HepG2 (cell line): Measurements from ENCODE around the gene ANKRD40. TPM values are rescaled to one million over a fixed set of nuclear protein-coding genes. Genes with fewer than 3 reads are reported as not detected.

ENCODE experiments used
- ATAC-seq: fragments of 200-7000 bp; cut with Tn5 transposase; 3 replicates; pipeline ENCODE4 v1.9.1; 2020; ENCODE audit warnings: mild to moderate bottlenecking, moderate library complexity
- BruUV-seq: library from RNA; stranded (reverse); fragments of 400-500 nt; replicated peaks from 2 replicates; lab custom pipeline; 2021; lab: Mats Ljungman, UMichigan
- CTCF ChIA-PET: fragments of 300-600 bp; formaldehyde crosslinking; extraction: SDS; loops from one replicate; lab custom pipeline; 2021; ENCODE audit warnings: low total read pairs, inconsistent platforms, low intra/inter-chr PET ratio; lab: Yijun Ruan, JAX
- POLR2A ChIA-PET: fragments of 350-600 bp; sonication (Branson Sonifier 250); formaldehyde crosslinking; loops from one replicate; lab custom pipeline; 2020; ENCODE audit warnings: antibody characterized with exemption, inconsistent platforms; lab: Yijun Ruan, JAX
- DNase-seq: peaks from one replicate; pipeline ENCODE4 v3.0.0-alpha.2; 2015; ENCODE audit warnings: low spot score
- FAIRE-seq: peaks from 3 replicates; lab custom pipeline; 2011; peaks lifted over from hg19 to GRCh38; lab: Jason Lieb, UNC
- H2AFZ ChIP-seq: one replicate; pipeline ENCODE4 v1.6.1; 2011; ENCODE audit warnings: low read length, inconsistent platforms
- H3K27ac ChIP-seq: fragments of 300-600 bp; 3 replicates; pipeline ENCODE4 v1.8.0; 2011; ENCODE audit warnings: mixed run types, mild to moderate bottlenecking, mixed read lengths, low read length, inconsistent platforms; ENCODE audit not compliant: insufficient read depth; ENCODE audit errors: extremely low read length
- H3K27me3 ChIP-seq, 2 experiments: fragments of 200-600 bp in 1 of 2; 2 replicates in 1 of 2; 3 replicates in 1 of 2; pipeline versions ENCODE4 v1.6.0 to v1.8.0; 2011; ENCODE audit warnings: low read length in 2 of 2, mild to moderate bottlenecking in 2 of 2, moderate library complexity in 2 of 2, inconsistent platforms in 1 of 2; ENCODE audit not compliant: insufficient read depth in 2 of 2, control insufficient read depth in 1 of 2
- H3K36me3 ChIP-seq, 2 experiments: fragments of 200-600 bp in 1 of 2; replicated peaks in 1 of 2; 2 replicates in 1 of 2; 3 replicates in 1 of 2; pipeline versions ENCODE4 v1.5.1 to v1.8.0; 2011; ENCODE audit warnings: low read length in 2 of 2, inconsistent platforms in 1 of 2; ENCODE audit not compliant: insufficient read depth in 2 of 2, control insufficient read depth in 1 of 2
- H3K4me1 ChIP-seq: 2 replicates; pipeline ENCODE4 v1.5.1; 2012; ENCODE audit warnings: low read length, inconsistent platforms; ENCODE audit not compliant: insufficient read depth
- H3K4me2 ChIP-seq: 2 replicates; pipeline ENCODE4 v1.6.0; 2011; ENCODE audit warnings: low read depth, low read length, inconsistent platforms
- H3K4me3 ChIP-seq, 3 experiments: fragments of 200-600 bp in 1 of 3; sonication (generic), shearing (Covaris generic) in 1 of 3; replicated peaks in 1 of 3; 2 replicates each; pipeline ENCODE4 v1.5.1; 2011 to 2016; ENCODE audit warnings: low read length in 3 of 3, inconsistent platforms in 2 of 3, low read depth in 2 of 3, mild to moderate bottlenecking in 2 of 3, control low read depth in 1 of 3, mixed read lengths in 1 of 3; ENCODE audit not compliant: insufficient read depth in 1 of 3
- H3K79me2 ChIP-seq: one replicate; pipeline ENCODE4 v1.6.1; 2011; ENCODE audit warnings: low read length, inconsistent platforms; ENCODE audit not compliant: insufficient read depth
- H3K9ac ChIP-seq: 2 replicates; pipeline ENCODE4 v1.6.0; 2011; ENCODE audit warnings: mild to moderate bottlenecking, low read depth, low read length, inconsistent platforms; ENCODE audit not compliant: insufficient read depth
- H3K9me3 ChIP-seq: 2 replicates; pipeline ENCODE4 v1.5.1; 2012; ENCODE audit warnings: mild to moderate bottlenecking, low read length
- H4K20me1 ChIP-seq: 2 replicates; pipeline ENCODE4 v1.6.0; 2011; ENCODE audit warnings: inconsistent platforms, mild to moderate bottlenecking, low read length, moderate library complexity; ENCODE audit not compliant: insufficient read depth
- ADNP ChIP-seq: sonication (generic); formaldehyde crosslinking; IDR thresholded peaks from 2 replicates; pipeline ENCODE4 v1.4.0; 2020; ENCODE audit warnings: missing genetic modification reagents
- ASH2L ChIP-seq: fragments of 300-600, 200-600 bp; sonication (generic); IDR thresholded peaks from 2 replicates; pipeline ENCODE4 v1.7.0; 2017; ENCODE audit warnings: low read depth, mild to moderate bottlenecking, moderate library complexity, mixed read lengths, low read length; ENCODE audit not compliant: insufficient read length
- ATAD3A ChIP-seq: sonication (generic); formaldehyde crosslinking; IDR thresholded peaks from 2 replicates; pipeline ENCODE4 v1.4.0; 2020; ENCODE audit warnings: missing genetic modification reagents
- FLYWCH1 ChIP-seq: sonication (generic); formaldehyde crosslinking; IDR thresholded peaks from 2 replicates; pipeline ENCODE4 v1.8.1; 2023; ENCODE audit warnings: mild to moderate bottlenecking, missing genetic modification reagents
- HOXD1 ChIP-seq: sonication (generic); formaldehyde crosslinking; IDR thresholded peaks from 2 replicates; pipeline ENCODE4 v1.5.0; 2020; ENCODE audit warnings: missing genetic modification reagents
- MXI1 ChIP-seq: IDR thresholded peaks from 3 replicates; pipeline ENCODE4 v1.6.1; 2012; ENCODE audit warnings: low read depth, low read length, inconsistent platforms, borderline replicate concordance
- NRL ChIP-seq: sonication (generic); formaldehyde crosslinking; IDR thresholded peaks from 2 replicates; pipeline ENCODE4 v1.5.0; 2020; ENCODE audit warnings: missing genetic modification reagents, mild to moderate bottlenecking, moderate library complexity, borderline replicate concordance
- SOX5 ChIP-seq: IDR thresholded peaks from 2 replicates; pipeline ENCODE4 v1.6.1; 2016; ENCODE audit warnings: borderline replicate concordance
- TSC22D2 ChIP-seq: sonication (generic); formaldehyde crosslinking; IDR thresholded peaks from 2 replicates; pipeline ENCODE4 v1.5.1; 2020; ENCODE audit warnings: missing genetic modification reagents, mild to moderate bottlenecking, borderline replicate concordance
- ZNF124 ChIP-seq: sonication (generic); formaldehyde crosslinking; IDR thresholded peaks from 2 replicates; pipeline ENCODE4 v1.4.0; 2020; ENCODE audit warnings: missing genetic modification reagents
- ZNF136 ChIP-seq: sonication (generic); formaldehyde crosslinking; IDR thresholded peaks from 2 replicates; pipeline ENCODE4 v1.8.1; 2022; ENCODE audit warnings: low read depth, mild to moderate bottlenecking, moderate library complexity, missing genetic modification reagents
- ZNF589 ChIP-seq: sonication (generic); formaldehyde crosslinking; conservative IDR thresholded peaks from 2 replicates; pipeline ENCODE4 v1.8.0; 2022; ENCODE audit warnings: mild to moderate bottlenecking, moderate library complexity, missing genetic modification reagents
- ZNF629 ChIP-seq: sonication (generic); formaldehyde crosslinking; conservative IDR thresholded peaks from 2 replicates; pipeline ENCODE4 v1.5.0; 2020; ENCODE audit warnings: missing genetic modification reagents
- ZNF724P ChIP-seq: sonication (generic); formaldehyde crosslinking; IDR thresholded peaks from 2 replicates; pipeline ENCODE4 v1.8.0; 2022; ENCODE audit warnings: missing genetic modification reagents, borderline replicate concordance
- ZNF850 ChIP-seq: sonication (generic); formaldehyde crosslinking; conservative IDR thresholded peaks from 2 replicates; pipeline ENCODE4 v1.9.0; 2021; ENCODE audit warnings: mild to moderate bottlenecking, missing genetic modification reagents
- ZSCAN9 ChIP-seq: IDR thresholded peaks from 2 replicates; pipeline ENCODE4 v1.6.1; 2016; ENCODE audit warnings: borderline replicate concordance
- WGBS: methylation state at CpG from one replicate; pipeline ENCODE4 v1.1.6; 2017; ENCODE audit warnings: low lambda C conversion rate; 5-methylcytosine and 5-hydroxymethylcytosine counted together
- in situ Hi-C: cut with HindIII; loops from 2 replicates; pipeline ENCODE4 v1.10.0; 2017; ENCODE audit warnings: low pct_unique_long_range_greater_than_20kb; ENCODE audit not compliant: extremely low pct_ligation_motif_present
- intact Hi-C: fragments of 100-400 bp; cut with micrococcal nuclease; formaldehyde crosslinking; loops from one replicate; pipeline ENCODE4 v1.10.0; 2022; ENCODE audit not compliant: unreplicated experiment
- polyA plus RNA-seq, 8 experiments: library from polyadenylated mRNA; depleted of rRNA in 3 of 8; stranded (reverse) in 7 of 8; unstranded in 1 of 8; fragments of >200 nt; fragmentation: Illumina TruSeq in 4 of 8; extraction: Trizol in 4 of 8; gene quantifications; 2 replicates each; pipeline versions ENCODE4 v1.2.1 to v1.2.3, GENCODE V29; 2011 to 2016; ENCODE audit warnings: low read depth in 4 of 8, missing spikeins in 1 of 8, mixed read lengths in 1 of 8; ENCODE audit not compliant: insufficient read depth in 1 of 8
- total RNA-seq, 5 experiments: library from RNA; depleted of rRNA; stranded (reverse); fragments of >200 nt; fragmentation: Illumina TruSeq; extraction: Trizol; gene quantifications; 2 replicates each; pipeline ENCODE4 v1.2.3, GENCODE V29; 2016; ENCODE audit warnings: low read depth in 1 of 5
- TF ChIP-seq, protein P1 (sequence below): sonication (generic); formaldehyde crosslinking; conservative IDR thresholded peaks from 2 replicates; pipeline ENCODE4 v1.8.0; 2022; ENCODE audit warnings: low read depth, missing genetic modification reagents
- TF ChIP-seq, protein P2 (sequence below): sonication (generic); formaldehyde crosslinking; IDR thresholded peaks from 2 replicates; pipeline ENCODE4 v1.5.1; 2020; ENCODE audit warnings: missing genetic modification reagents, mild to moderate bottlenecking, borderline replicate concordance

The ANKRD40 gene
- total and polyA plus RNA-seq, 2 of the 13 experiments (the other 11 are each of a cell fraction or from before 2014, with no cell fraction given), result 35.0 to 46.4 TPM

DNA sequence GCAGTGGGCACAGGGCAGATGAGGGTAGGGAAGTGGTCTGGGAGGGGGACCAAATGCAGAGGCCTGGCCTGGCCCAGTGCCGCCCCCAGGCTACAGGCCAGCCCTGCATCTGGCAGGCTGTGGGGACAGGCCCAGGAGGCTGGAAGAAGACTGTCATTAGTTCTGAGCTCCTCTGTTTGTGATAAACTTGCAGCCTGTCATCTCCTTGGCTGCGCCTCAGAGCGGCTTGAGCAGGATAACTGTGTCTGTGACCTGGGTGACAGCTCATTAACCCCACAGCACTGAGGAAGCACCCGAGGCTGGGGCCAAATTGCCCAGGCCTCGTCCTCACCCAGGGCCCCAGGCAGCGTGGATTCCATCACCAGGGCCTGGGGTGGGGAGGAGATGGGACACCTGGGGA, 49.1 kb downstream of the ANKRD40 start:
- ChIA-PET POLR2A (interaction anchor here (1.6 to 4.6 kb wide), 2 partner anchors 21 to 31 kb away, joined by 5 to 88 read pairs; partner anchors contain the start of gene ABCC3), CTCF (no interaction called here)
- in situ Hi-C loops, result no loop called here
- no peak for DNase-seq
- no peaks in the 10 kb centered on the region for H4K20me1 ChIP-seq
- intact Hi-C loops, result no loop called here
- no peaks in the 10 kb centered on the region for H3K9me3 ChIP-seq
- no peak overlapping the region for H3K9ac ChIP-seq
- H3K27me3 ChIP-seq, result no peaks in the 10 kb centered on the region
- H3K27ac ChIP-seq, result no peak overlapping the region
- H2AFZ ChIP-seq, result no peak overlapping the region
- no peak for TF ChIP-seq FLYWCH1 (CRISPR knock-in tag)
- no peak for TF ChIP-seq ZNF124 (CRISPR knock-in tag)
- TF ChIP-seq ADNP, result no peak
- TF ChIP-seq SOX5 (CRISPR knock-in tag), result no peak
- no peak for TF ChIP-seq MXI1
- TF ChIP-seq ZNF589, result no peak
- TF ChIP-seq, protein P1, sequence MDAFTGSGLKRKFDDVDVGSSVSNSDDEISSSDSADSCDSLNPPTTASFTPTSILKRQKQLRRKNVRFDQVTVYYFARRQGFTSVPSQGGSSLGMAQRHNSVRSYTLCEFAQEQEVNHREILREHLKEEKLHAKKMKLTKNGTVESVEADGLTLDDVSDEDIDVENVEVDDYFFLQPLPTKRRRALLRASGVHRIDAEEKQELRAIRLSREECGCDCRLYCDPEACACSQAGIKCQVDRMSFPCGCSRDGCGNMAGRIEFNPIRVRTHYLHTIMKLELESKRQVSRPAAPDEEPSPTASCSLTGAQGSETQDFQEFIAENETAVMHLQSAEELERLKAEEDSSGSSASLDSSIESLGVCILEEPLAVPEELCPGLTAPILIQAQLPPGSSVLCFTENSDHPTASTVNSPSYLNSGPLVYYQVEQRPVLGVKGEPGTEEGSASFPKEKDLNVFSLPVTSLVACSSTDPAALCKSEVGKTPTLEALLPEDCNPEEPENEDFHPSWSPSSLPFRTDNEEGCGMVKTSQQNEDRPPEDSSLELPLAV, result no peak
- no peak for TF ChIP-seq ATAD3A (CRISPR knock-in tag)
- no peak for TF ChIP-seq ZSCAN9 (CRISPR knock-in tag)
- TF ChIP-seq ZNF850, result no peak
- TF ChIP-seq NRL (CRISPR knock-in tag), result no peak
- no peak for TF ChIP-seq ZNF136 (CRISPR knock-in tag)
- TF ChIP-seq, protein P2, sequence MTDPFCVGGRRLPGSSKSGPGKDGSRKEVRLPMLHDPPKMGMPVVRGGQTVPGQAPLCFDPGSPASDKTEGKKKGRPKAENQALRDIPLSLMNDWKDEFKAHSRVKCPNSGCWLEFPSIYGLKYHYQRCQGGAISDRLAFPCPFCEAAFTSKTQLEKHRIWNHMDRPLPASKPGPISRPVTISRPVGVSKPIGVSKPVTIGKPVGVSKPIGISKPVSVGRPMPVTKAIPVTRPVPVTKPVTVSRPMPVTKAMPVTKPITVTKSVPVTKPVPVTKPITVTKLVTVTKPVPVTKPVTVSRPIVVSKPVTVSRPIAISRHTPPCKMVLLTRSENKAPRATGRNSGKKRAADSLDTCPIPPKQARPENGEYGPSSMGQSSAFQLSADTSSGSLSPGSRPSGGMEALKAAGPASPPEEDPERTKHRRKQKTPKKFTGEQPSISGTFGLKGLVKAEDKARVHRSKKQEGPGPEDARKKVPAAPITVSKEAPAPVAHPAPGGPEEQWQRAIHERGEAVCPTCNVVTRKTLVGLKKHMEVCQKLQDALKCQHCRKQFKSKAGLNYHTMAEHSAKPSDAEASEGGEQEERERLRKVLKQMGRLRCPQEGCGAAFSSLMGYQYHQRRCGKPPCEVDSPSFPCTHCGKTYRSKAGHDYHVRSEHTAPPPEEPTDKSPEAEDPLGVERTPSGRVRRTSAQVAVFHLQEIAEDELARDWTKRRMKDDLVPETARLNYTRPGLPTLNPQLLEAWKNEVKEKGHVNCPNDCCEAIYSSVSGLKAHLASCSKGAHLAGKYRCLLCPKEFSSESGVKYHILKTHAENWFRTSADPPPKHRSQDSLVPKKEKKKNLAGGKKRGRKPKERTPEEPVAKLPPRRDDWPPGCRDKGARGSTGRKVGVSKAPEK, result no peak
- no peak for TF ChIP-seq ZNF629 (CRISPR knock-in tag)
- no peak for TF ChIP-seq TSC22D2 (CRISPR knock-in tag)
- TF ChIP-seq HOXD1 (CRISPR knock-in tag), result no peak
- no peak for TF ChIP-seq ZNF724P (CRISPR knock-in tag)
- no peak for TF ChIP-seq ASH2L
- H3K4me1 ChIP-seq, result peaks cover 65% of the 10 kb centered on the region
- no peak for ATAC-seq
- no TSS peak for BruUV-seq
- no peak overlapping the region for H3K4me3 ChIP-seq
- no peaks in the 10 kb centered on the region for H3K79me2 ChIP-seq
- no peak overlapping the region for H3K4me2 ChIP-seq
- WGBS, result 96% methylated on average over 6 of the region's 6 CpGs
- no peak for FAIRE-seq
- H3K36me3 ChIP-seq, result no peaks in the 10 kb centered on the region
